HepG2 (cell line): ENCODE data around the gene ETF1. TPM values are rescaled to one million over a fixed set of nuclear protein-coding genes. Genes with fewer than 3 reads are reported as not detected.

Experiments
- BCL6 ChIP-seq: IDR thresholded peaks from 2 replicates; pipeline ENCODE4 v1.6.1; 2016; ENCODE audit warnings: missing genetic modification reagents, missing compliant biosample characterization
- CEBPB ChIP-seq: IDR thresholded peaks from 2 replicates; pipeline ENCODE4 v1.6.1; 2011; ENCODE audit warnings: low read depth, low read length, improper control_type of control experiment, borderline replicate concordance
- CEBPZ ChIP-seq: IDR thresholded peaks from 2 replicates; pipeline ENCODE4 v1.6.1; 2012; ENCODE audit warnings: low read length, improper control_type of control experiment
- CENPX ChIP-seq: sonication (generic); formaldehyde crosslinking; IDR thresholded peaks from 2 replicates; pipeline ENCODE4 v1.9.0; 2021; ENCODE audit warnings: mild to moderate bottlenecking, missing genetic modification reagents, moderate library complexity
- EED ChIP-seq: sonication (generic); formaldehyde crosslinking; IDR thresholded peaks from 2 replicates; pipeline ENCODE4 v1.5.0; 2020; ENCODE audit warnings: mild to moderate bottlenecking, missing genetic modification reagents
- FOXJ3 ChIP-seq: sonication (generic); formaldehyde crosslinking; IDR thresholded peaks from 2 replicates; pipeline ENCODE4 v1.4.0; 2020; ENCODE audit warnings: missing genetic modification reagents, mild to moderate bottlenecking, borderline replicate concordance
- MED1 ChIP-seq: sonication (generic); formaldehyde crosslinking; IDR thresholded peaks from 2 replicates; pipeline ENCODE4 v1.4.0; 2020; ENCODE audit warnings: missing genetic modification reagents
- MED13 ChIP-seq: sonication (generic); formaldehyde crosslinking; IDR thresholded peaks from 2 replicates; pipeline ENCODE4 v1.5.0; 2020; ENCODE audit warnings: missing genetic modification reagents
- RFX3 ChIP-seq: IDR thresholded peaks from 2 replicates; pipeline ENCODE4 v1.6.1; 2016; ENCODE audit warnings: missing biosample characterization, missing genetic modification reagents
- THYN1 ChIP-seq: sonication (generic); formaldehyde crosslinking; IDR thresholded peaks from 2 replicates; pipeline ENCODE4 v1.8.1; 2023; ENCODE audit warnings: low read depth, mild to moderate bottlenecking, moderate library complexity, missing genetic modification reagents, borderline replicate concordance
- TIGD3 ChIP-seq: sonication (generic); formaldehyde crosslinking; IDR thresholded peaks from 2 replicates; pipeline ENCODE4 v1.5.1; 2020; ENCODE audit warnings: mild to moderate bottlenecking, missing genetic modification reagents, borderline replicate concordance
- ZNF264 ChIP-seq: sonication (generic); formaldehyde crosslinking; IDR thresholded peaks from 2 replicates; pipeline ENCODE4 v1.4.0; 2020; ENCODE audit warnings: missing genetic modification reagents
- ZNF30 ChIP-seq: sonication (generic); formaldehyde crosslinking; IDR thresholded peaks from 2 replicates; pipeline ENCODE4 v1.5.0; 2020; ENCODE audit warnings: mild to moderate bottlenecking, missing genetic modification reagents
- ZNF552 ChIP-seq: sonication (generic); formaldehyde crosslinking; IDR thresholded peaks from 2 replicates; pipeline ENCODE4 v1.9.0; 2022; ENCODE audit warnings: missing genetic modification reagents, mild to moderate bottlenecking, borderline replicate concordance
- ZNF776 ChIP-seq: sonication (generic); formaldehyde crosslinking; IDR thresholded peaks from 2 replicates; pipeline ENCODE4 v1.4.0; 2020; ENCODE audit warnings: mild to moderate bottlenecking, missing genetic modification reagents
- ZSCAN21 ChIP-seq: sonication (generic); formaldehyde crosslinking; IDR thresholded peaks from 2 replicates; pipeline ENCODE4 v1.8.0; 2022; ENCODE audit warnings: mild to moderate bottlenecking, missing genetic modification reagents, moderate library complexity, borderline replicate concordance
- polyA plus RNA-seq, 8 experiments: library from polyadenylated mRNA; depleted of rRNA in 3 of 8; stranded (reverse) in 7 of 8; unstranded in 1 of 8; fragments of >200 nt; fragmentation: Illumina TruSeq in 4 of 8; extraction: Trizol in 4 of 8; gene quantifications; 2 replicates each; pipeline versions ENCODE4 v1.2.1 to v1.2.3, GENCODE V29; 2011 to 2016; ENCODE audit warnings: low read depth in 4 of 8, missing spikeins in 1 of 8, mixed read lengths in 1 of 8; ENCODE audit not compliant: insufficient read depth in 1 of 8
- total RNA-seq, 5 experiments: library from RNA; depleted of rRNA; stranded (reverse); fragments of >200 nt; fragmentation: Illumina TruSeq; extraction: Trizol; gene quantifications; 2 replicates each; pipeline ENCODE4 v1.2.3, GENCODE V29; 2016; ENCODE audit warnings: low read depth in 1 of 5
- TF ChIP-seq, protein P1 (sequence below): sonication (generic); formaldehyde crosslinking; IDR thresholded peaks from 2 replicates; pipeline ENCODE4 v1.5.0; 2020; ENCODE audit warnings: missing genetic modification reagents
- TF ChIP-seq, protein P2 (sequence below): sonication (generic); formaldehyde crosslinking; IDR thresholded peaks from 2 replicates; pipeline ENCODE4 v1.4.0; 2020; ENCODE audit warnings: missing genetic modification reagents, mild to moderate bottlenecking, borderline replicate concordance
- TF ChIP-seq, protein P3 (sequence below): sonication (generic); formaldehyde crosslinking; IDR thresholded peaks from 2 replicates; pipeline ENCODE4 v1.4.0; 2020; ENCODE audit warnings: missing genetic modification reagents, borderline replicate concordance

Gene ETF1
- total and polyA plus RNA-seq, 2 of the 13 experiments (the other 11 are each of a cell fraction or from before 2014, with no cell fraction given), result 52.1 to 184 TPM

DNA sequence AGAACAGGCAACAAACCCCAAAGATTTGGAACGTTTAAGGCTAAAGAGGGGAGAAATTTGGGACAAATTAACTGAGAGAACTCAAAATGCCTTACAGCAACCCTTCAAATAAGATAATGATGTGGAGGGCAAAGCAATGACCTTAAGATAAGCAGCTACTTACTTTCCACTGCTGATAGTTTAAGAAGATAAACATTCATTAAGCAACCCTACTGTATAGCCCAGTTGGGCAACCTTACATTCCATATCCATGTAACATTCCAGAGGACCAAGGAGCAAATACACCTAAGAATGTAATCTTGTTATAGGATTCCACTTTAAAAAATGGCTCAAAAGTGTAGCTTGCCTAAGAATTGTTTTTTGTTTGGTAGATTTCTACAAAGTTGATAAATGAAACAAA lies 14.8 kb downstream of the ETF1 start (continued):
- TF ChIP-seq, protein P1, sequence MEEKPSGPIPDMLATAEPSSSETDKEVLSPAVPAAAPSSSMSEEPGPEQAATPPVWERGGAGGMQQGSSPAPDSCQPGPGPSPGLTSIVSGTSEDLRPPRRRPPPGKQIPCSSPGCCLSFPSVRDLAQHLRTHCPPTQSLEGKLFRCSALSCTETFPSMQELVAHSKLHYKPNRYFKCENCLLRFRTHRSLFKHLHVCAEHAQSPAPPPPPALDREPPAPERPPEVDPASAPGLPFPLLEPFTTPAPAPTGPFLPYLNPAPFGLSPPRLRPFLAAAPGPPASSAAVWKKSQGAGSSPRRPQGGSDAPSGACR (CRISPR knock-in tag), result no peak
- TF ChIP-seq MED13 (CRISPR knock-in tag) (peak; percentile 73; the same call in 1 of the 2 replicates), RFX3 (CRISPR knock-in tag) (no peak), THYN1 (CRISPR knock-in tag) (no peak), CEBPB (peak; percentile 93), ZNF264 (0 out of 2 replicates have a peak, but pooled peaks have one; percentile 44), EED (CRISPR knock-in tag) (no peak), BCL6 (peak; percentile 70), TIGD3 (CRISPR knock-in tag) (no peak), ZNF552 (CRISPR knock-in tag) (no peak), MED1 (CRISPR knock-in tag) (0 out of 2 replicates have a peak, but pooled peaks have one; percentile 32), ZSCAN21 (no peak), CEBPZ (no peak), ZNF776 (CRISPR knock-in tag) (no peak), CENPX (CRISPR knock-in tag) (no peak), ZNF30 (CRISPR knock-in tag) (no peak), FOXJ3 (CRISPR knock-in tag) (peak; percentile 82; the same call in 1 of the 2 replicates)
- TF ChIP-seq, protein P2, sequence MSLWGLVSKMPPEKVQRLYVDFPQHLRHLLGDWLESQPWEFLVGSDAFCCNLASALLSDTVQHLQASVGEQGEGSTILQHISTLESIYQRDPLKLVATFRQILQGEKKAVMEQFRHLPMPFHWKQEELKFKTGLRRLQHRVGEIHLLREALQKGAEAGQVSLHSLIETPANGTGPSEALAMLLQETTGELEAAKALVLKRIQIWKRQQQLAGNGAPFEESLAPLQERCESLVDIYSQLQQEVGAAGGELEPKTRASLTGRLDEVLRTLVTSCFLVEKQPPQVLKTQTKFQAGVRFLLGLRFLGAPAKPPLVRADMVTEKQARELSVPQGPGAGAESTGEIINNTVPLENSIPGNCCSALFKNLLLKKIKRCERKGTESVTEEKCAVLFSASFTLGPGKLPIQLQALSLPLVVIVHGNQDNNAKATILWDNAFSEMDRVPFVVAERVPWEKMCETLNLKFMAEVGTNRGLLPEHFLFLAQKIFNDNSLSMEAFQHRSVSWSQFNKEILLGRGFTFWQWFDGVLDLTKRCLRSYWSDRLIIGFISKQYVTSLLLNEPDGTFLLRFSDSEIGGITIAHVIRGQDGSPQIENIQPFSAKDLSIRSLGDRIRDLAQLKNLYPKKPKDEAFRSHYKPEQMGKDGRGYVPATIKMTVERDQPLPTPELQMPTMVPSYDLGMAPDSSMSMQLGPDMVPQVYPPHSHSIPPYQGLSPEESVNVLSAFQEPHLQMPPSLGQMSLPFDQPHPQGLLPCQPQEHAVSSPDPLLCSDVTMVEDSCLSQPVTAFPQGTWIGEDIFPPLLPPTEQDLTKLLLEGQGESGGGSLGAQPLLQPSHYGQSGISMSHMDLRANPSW (CRISPR knock-in tag), result no peak
- TF ChIP-seq, protein P3, sequence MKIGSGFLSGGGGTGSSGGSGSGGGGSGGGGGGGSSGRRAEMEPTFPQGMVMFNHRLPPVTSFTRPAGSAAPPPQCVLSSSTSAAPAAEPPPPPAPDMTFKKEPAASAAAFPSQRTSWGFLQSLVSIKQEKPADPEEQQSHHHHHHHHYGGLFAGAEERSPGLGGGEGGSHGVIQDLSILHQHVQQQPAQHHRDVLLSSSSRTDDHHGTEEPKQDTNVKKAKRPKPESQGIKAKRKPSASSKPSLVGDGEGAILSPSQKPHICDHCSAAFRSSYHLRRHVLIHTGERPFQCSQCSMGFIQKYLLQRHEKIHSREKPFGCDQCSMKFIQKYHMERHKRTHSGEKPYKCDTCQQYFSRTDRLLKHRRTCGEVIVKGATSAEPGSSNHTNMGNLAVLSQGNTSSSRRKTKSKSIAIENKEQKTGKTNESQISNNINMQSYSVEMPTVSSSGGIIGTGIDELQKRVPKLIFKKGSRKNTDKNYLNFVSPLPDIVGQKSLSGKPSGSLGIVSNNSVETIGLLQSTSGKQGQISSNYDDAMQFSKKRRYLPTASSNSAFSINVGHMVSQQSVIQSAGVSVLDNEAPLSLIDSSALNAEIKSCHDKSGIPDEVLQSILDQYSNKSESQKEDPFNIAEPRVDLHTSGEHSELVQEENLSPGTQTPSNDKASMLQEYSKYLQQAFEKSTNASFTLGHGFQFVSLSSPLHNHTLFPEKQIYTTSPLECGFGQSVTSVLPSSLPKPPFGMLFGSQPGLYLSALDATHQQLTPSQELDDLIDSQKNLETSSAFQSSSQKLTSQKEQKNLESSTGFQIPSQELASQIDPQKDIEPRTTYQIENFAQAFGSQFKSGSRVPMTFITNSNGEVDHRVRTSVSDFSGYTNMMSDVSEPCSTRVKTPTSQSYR (CRISPR knock-in tag), result peak; percentile 47; the same call in 1 of the 2 replicates
